ENCODE data around the gene THSD4. TPM values are rescaled to one million over a fixed set of nuclear protein-coding genes. Genes with fewer than 3 reads are reported as not detected.

The THSD4 gene
- total and polyA plus RNA-seq, 9 of the 15 experiments (the other 6 are each of a cell fraction or from before 2014, with no cell fraction given): 0.04 TPM; not detected in 5

DNA sequence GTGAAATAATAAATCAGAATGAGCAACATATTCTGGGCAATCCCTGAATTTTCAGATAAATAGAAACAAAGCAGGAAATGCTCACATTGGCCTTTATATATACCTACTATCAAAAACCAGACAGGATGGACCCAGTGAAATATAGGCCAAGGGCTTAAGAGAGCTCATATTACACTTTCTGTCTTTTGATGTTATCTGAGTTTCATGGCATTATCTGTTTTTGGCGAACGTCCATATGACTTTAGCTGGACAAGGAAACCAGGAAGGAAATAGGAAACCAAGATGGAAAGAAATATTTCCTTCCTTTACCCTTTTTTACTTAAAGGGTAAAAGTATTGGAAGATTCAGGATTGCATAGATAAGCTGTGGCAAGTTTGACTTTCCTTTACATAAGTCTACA is 274.8 kb downstream of the THSD4 start:
- no TSS peak for BruUV-seq (replicated peaks)
- H3K36me3 ChIP-seq (ENCODE audit: control insufficient read depth, insufficient read depth, low read length): no peaks in the 10 kb centered on the region
- ATAC-seq (no peak), DNase-seq (ENCODE audit: extremely low read depth in 1 of 4, low spot score in 3 of 4) (no peak), FAIRE-seq (no peak)
- H3K9me3 ChIP-seq (replicated peaks; ENCODE audit: control insufficient read depth, insufficient read depth, low read depth, low read length): no peaks in the 10 kb centered on the region
- in situ Hi-C loops (cut with MboI): no loop called here
- WGBS (ENCODE audit: insufficient coverage, low coverage, missing lambda C conversion rate): 5% methylated on average over 2 of the region's 2 CpGs
- H3K4me3 ChIP-seq: no peak overlapping the region
- POLR2A ChIA-PET: interaction anchor here (0.6 to 1.2 kb wide), 2 partner anchors 34 to 240 kb away, joined by 4 read pairs; no protein-coding TSS in a partner anchor
- H3K27me3 ChIP-seq (ENCODE audit: control insufficient read depth in 2 of 2, insufficient read depth in 2 of 2, low read length in 2 of 2): peaks cover 0 to 3% of the 10 kb centered on the region in 2 experiments; a peak in 2 of 5 replicates
- CTCF ChIA-PET (ENCODE audit: low intra/inter-chr PET ratio): no interaction called here
- no peaks in the 10 kb centered on the region for H3K9me1 ChIP-seq (ENCODE audit: control insufficient read depth, insufficient read depth, low read length)
- H3K27ac ChIP-seq (ENCODE audit: extremely low read depth, low read depth, low read length): no peak overlapping the region
- no peak overlapping the region for H2AFZ ChIP-seq (ENCODE audit: low read depth, low read length)
- H3K79me2 ChIP-seq (ENCODE audit: control insufficient read depth, insufficient read depth, low read length): no peaks in the 10 kb centered on the region
- H3K9ac ChIP-seq (ENCODE audit: insufficient read depth in 1 of 2, low read depth in 2 of 2, low read length in 2 of 2): no peak overlapping the region
- intact Hi-C loops (cut with micrococcal nuclease): no loop called here
- H4K20me1 ChIP-seq (replicated peaks; ENCODE audit: control insufficient read depth, insufficient read depth, low read length): no peaks in the 10 kb centered on the region
- H3K4me1 ChIP-seq (replicated peaks in 1 of 2; ENCODE audit: control insufficient read depth in 2 of 2, insufficient read depth in 2 of 2, low read length in 2 of 2): no peaks in the 10 kb centered on the region
- no peak overlapping the region for H3K4me2 ChIP-seq (ENCODE audit: insufficient read depth, low read length)
- TF ChIP-seq CREBBP (IDR thresholded peaks at IDR 0.05; ENCODE audit: low read depth, low read length): no peak
- no peak for TF ChIP-seq ZFP30 (CRISPR knock-in tag; IDR thresholded peaks at IDR 0.05; ENCODE audit: borderline replicate concordance)
- TF ChIP-seq DACH1 (IDR thresholded peaks at IDR 0.05; ENCODE audit: partially characterized antibody): no peak
- TF ChIP-seq STAG1 (CRISPR knock-in tag; IDR thresholded peaks at IDR 0.05; ENCODE audit: borderline replicate concordance): no peak
- no peak for TF ChIP-seq ZNF311 (CRISPR knock-in tag; IDR thresholded peaks at IDR 0.05)
- TF ChIP-seq, protein P1, sequence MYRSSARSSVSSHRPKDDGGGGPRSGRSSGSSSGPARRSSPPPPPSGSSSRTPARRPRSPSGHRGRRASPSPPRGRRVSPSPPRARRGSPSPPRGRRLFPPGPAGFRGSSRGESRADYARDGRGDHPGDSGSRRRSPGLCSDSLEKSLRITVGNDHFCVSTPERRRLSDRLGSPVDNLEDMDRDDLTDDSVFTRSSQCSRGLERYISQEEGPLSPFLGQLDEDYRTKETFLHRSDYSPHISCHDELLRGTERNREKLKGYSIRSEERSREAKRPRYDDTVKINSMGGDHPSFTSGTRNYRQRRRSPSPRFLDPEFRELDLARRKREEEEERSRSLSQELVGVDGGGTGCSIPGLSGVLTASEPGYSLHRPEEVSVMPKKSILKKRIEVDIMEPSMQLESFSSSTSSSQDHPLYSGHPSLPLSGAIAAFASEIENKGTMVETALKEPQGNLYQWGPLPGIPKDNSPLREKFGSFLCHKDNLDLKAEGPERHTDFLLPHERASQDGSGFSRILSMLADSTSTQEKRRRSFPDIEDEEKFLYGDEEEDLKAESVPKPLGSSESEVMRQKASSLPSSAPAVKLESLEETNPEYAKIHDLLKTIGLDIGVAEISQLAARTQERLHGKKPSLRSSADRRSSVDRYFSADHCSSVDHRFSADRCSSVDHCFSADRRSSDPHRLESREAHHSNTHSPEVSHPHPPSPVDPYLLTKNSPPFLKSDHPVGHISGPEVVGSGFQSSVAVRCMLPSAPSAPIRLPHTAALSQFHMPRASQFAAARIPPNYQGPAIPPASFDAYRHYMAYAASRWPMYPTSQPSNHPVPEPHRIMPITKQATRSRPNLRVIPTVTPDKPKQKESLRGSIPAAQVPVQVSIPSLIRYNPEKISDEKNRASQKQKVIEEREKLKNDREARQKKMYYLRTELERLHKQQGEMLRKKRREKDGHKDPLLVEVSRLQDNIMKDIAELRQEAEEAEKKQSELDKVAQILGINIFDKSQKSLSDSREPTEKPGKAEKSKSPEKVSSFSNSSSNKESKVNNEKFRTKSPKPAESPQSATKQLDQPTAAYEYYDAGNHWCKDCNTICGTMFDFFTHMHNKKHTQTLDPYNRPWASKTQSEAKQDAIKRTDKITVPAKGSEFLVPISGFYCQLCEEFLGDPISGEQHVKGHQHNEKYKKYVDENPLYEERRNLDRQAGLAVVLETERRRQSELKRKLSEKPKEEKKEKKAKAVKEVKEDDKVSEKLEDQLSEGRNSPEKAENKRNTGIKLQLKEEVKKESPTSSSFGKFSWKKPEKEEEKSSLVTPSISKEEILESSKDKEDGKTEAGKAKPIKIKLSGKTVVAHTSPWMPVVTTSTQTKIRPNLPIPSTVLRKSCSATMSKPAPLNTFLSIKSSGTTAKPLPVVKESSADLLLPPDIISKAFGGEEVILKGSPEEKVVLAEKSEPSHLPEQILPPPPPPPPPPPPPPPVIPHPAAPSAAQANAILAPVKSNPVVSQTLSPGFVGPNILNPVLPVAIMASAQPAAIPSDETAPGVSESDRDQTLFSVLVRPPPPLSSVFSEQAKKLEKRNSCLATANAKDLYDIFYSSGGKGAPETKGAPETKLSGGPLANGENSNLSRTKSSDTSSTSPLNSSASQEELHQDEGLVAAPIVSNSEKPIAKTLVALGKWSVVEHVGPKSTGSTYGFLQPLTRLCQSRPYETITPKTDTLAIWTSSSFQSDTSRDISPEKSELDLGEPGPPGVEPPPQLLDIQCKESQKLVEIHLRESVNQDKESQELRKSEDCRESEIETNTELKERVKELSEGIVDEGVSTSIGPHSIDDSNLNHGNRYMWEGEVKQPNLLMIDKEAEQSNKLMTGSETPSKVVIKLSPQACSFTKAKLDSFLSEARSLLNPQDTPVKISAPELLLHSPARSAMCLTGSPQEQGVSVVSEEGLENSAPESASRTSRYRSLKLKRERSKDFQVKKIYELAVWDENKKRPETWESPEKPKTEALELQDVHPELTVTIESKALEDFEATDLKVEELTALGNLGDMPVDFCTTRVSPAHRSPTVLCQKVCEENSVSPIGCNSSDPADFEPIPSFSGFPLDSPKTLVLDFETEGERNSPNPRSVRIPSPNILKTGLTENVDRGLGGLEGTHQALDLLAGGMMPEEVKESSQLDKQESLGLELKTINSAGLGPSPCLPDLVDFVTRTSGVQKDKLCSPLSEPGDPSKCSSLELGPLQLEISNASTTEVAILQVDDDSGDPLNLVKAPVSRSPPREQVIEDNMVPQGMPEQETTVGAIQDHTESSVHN (IDR thresholded peaks at IDR 0.05; ENCODE audit: borderline replicate concordance in 1 of 2, low read depth in 1 of 2): no peak
- no peak for TF ChIP-seq KLF1 (tag; IDR thresholded peaks at IDR 0.05)
- no peak for TF ChIP-seq MCM3 (IDR thresholded peaks at IDR 0.05)
- TF ChIP-seq NEUROD1 (IDR thresholded peaks at IDR 0.05; ENCODE audit: borderline replicate concordance, low read depth, low read length, partially characterized antibody): no peak
